GM18519 (cell line): ENCODE measurements around the gene LDLRAD4.

ENCODE experiments used
- ATAC-seq: cut with Tn5 transposase; IDR thresholded peaks from one replicate; pipeline ENCODE4 v1.9.1; 2021; ENCODE audit warnings: mild to moderate bottlenecking, moderate library complexity; ENCODE audit not compliant: unreplicated experiment, low FRiP score

LDLRAD4 gene

DNA sequence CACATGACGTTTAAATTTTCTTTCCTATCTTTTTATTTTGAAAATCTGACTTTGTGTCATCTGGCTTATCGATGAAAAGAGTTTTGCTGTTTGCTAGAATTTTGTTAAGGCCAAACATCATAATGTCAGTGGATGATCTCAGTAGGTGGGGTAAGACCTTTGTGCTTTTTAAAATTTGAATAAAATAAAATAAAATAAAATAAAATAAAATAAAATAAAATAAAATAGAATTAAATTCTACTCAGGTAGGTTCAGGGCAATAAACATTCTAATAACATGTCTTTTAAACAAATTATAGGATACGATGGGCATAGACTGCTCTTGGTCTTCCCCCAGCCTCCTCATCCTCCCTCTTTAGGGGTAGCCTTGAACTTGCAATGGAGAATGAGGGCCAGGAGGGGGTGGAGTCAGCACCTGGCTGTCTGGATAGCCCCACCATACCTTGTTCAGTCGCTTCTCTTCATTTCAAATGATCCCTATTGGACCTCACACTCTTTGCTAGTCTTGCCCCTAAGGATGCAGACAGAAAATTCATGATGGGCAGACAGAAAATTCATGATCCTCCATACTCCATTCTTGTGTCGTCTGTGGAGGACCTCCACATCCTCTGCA, 8.1 kb downstream of the LDLRAD4 start:
- ATAC-seq: no peak

- ATAC-seq: no peak
Observed at GRCh38 chr18:13227910-13228309, 9.3 kb downstream of the LDLRAD4 start.

DNA sequence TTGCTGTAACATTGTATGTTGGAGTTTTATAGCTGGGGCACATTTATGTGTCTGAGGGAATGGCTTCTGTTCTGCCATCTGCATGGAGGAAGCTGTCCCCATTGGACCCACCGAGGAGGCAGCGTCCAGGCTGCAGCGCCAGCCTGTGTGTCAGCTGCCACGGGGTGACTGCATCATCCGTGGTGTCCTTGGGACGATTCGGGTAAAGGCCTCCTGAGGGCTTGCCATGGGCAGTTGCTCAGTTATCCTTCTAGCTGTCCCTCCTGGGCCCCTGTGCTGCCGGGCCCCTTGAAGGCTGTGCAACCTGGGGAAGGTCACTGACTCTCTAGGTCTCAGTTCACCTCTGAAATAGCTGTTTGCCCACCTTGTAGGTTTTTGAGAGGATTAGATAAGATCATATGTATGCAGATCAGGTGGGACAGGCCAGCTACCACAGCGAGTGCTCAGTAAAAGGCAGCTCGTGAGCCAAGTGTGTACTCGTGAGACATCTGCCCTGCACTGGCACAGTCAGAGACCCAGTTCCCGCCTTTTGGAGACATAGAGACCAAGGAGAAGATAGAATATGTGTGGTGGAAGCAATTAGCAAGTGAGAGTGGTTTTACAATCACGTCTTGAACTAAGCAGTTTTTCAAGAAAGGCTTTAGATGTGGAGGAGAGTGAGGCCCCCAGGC, 10.6 kb downstream of the LDLRAD4 start:
- ATAC-seq: no peak

- no peak for ATAC-seq
Observed at GRCh38 chr18:13231151-13231550, 12.6 kb downstream of the LDLRAD4 start.

- ATAC-seq: no peak
Observed at GRCh38 chr18:13232086-13232917, 13.7 kb downstream of the LDLRAD4 start.

DNA sequence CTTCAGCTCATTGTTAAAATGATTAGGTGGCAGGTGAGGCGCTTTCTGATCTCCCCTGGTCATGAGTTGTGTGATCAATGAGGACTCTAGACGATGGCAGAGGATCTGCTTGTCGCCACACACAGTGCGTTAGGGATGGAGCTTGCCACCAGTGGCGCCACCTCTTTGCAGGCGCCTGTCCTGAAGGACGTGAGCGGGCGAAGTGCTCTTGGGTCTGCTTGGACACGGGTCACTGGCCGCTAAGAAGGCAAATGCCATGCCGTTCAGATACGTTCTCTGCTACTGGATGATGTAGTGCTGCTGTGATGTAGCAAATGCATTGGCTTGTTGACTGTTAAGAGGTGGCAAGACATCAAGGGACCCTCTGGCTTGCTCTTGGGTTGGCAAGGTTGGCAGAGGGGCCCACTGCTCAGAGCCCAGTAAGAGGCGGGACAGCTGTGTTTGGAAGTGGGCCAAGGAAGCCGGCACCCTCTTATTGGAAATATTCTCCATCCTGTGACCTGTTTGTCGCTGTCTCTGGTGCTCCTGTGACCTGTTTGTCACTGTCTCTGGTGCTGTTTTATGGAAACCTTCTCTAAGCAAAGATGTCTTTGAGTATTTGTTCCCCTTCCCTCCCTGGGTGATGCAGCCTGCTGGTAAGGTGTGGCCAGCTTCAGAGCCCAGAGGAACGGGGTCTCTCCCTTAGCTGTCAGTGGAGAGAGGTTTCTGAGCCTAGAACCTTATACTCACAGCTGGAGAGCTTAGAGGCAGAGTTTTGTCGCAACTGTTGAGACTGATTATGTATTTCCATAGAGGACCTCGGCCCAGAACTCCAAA, 14.6 kb downstream of the LDLRAD4 start:
- no peak for ATAC-seq

DNA sequence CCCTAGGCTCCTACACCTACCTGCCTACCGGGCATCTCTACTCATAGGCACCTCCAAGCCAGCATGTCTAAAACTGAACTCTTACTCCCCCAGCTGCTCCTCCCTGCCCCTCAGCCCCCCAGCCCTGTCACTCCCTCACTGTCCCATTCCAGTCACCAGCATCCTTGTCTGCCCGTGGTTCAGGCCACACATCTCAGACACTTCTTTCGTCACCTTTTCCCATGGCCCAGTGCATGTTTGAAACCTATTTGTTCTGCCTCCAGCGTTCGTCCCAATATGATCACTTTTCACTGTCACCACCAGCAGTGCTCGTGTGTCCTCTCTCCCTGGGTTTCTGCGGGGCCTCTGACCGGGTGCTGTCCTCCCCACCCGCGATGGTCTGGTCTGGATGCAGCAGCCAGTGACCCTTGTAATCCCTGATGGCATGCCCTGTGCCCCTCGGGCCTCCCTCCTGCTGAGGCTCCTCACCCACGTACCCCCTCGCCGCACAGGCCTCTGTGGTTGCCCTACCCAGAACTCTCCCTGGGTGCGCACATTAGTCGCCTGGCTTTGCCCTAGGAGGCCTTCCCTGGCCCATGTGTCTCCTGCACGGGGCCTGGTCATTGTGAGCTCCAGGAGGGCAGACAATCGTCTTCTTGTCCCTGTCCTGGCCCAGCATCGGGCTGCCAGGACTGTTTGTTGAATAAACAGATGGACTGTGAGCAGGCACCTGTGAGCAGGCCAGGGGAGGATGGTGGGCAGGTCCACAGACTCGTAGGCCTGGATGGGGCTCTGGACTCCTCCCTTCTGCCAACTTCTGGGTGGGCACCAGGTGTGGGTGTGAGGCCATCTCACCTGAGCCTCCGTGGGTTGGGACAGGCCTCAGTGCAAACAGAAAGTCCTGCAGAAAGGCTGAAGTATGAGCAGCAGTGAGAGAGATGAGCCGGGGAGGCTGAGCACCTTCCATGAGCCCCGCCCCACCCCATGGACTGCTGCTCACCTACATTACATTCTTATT, 15.5 kb downstream of the LDLRAD4 start:
- no peak for ATAC-seq

GRCh38 chr18:13235421-13235831, 16.9 kb downstream of the LDLRAD4 start:
- ATAC-seq: no peak

- ATAC-seq: no peak
Observed at GRCh38 chr18:13235981-13236380, 17.4 kb downstream of the LDLRAD4 start.

DNA sequence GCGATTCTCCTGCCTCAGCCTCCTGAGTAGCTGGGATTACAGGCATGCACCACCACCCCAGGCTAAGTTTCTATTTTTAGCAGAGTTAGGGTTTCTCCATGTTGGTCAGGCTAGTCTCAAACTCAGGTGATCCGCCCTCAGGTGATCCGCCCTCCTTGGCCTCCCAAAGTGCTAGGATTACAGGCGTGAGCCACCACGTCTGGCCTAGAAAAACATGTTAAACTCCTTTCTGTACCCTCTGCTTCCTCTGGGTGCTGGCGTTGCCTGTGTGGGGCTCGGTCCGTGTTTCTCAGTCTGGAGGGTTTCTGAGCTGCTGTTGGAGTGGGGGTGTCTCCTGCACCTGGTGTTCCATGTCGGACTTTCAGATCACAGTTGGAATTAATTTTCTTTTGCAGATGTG, 17.9 kb downstream of the LDLRAD4 start:
- no peak for ATAC-seq

DNA sequence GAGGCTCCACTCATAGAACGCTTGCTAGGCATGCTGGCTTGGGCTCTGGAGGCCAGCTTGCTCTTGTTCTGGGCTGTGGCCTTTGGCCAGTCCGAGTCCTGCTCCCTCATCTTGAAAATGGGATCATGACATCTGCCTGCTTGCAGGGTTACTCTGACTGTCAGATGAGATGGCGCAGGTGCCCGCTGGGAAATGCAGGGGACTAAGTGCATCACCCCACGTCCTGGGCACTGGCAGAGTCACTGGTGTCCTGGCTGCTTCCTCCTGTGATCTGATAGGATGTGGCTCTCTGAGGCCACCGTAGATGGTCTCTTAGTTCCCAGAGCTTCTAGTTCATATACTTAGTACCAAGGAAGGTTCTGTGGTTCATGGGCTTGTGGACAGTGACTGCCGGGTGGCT, 18.5 kb downstream of the LDLRAD4 start:
- no peak for ATAC-seq

DNA sequence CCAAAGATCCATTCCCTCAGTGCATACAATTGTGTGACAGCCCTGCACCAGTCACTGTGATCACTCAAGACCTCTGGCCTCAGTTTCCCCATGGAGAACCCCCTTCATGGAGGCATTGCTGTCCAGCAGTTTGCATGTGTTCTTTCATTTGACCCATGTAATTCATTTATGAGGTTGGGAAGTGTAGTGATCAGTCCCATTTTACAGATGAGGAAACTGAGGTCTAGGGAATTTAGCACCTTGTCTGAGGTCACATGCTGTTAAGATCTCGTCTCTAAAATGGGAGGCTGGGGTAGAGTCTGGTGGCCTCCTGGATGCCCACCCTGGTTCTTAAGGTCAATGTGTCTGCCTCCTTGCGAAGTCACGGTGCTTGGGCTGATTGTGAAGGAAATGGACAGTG, 19.1 kb downstream of the LDLRAD4 start:
- no peak for ATAC-seq

DNA sequence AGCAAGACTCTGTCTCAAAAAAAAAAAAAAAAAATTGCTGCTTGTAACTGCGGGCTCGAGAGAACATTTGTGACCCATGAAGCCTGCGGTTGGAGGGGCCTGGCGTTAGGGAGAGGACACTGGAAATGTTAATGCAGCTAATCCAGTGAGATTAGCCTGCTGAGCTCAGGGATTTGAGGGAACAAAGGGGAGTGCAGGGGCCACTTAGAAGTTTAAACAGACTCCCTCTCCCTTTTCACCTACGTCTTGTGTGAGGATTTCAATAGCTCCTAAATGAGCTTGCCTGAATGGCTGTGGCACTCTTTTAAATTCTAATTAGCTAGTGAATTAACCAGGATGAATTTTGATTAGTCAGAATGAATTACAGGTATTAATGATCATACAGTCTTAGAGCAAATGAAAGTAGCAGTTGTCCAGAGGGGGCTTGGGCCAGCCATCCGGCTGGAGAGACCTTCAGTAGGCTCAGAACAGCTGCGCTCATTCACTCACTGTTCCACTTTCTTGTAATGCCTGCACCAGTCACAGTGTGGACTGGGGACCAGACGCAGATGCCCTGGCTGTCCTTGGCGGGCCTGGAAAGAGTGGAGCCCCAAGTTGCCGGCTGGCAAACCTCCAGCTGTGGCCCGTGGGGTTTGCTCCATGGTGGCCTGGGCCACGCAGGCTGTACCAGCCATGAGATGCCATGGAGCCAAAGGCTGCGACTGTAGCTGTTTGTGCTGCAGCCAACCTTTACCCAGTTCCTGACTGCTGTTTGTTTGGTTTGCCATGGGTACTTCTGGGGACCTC, 20.8 kb downstream of the LDLRAD4 start:
- no peak for ATAC-seq

DNA sequence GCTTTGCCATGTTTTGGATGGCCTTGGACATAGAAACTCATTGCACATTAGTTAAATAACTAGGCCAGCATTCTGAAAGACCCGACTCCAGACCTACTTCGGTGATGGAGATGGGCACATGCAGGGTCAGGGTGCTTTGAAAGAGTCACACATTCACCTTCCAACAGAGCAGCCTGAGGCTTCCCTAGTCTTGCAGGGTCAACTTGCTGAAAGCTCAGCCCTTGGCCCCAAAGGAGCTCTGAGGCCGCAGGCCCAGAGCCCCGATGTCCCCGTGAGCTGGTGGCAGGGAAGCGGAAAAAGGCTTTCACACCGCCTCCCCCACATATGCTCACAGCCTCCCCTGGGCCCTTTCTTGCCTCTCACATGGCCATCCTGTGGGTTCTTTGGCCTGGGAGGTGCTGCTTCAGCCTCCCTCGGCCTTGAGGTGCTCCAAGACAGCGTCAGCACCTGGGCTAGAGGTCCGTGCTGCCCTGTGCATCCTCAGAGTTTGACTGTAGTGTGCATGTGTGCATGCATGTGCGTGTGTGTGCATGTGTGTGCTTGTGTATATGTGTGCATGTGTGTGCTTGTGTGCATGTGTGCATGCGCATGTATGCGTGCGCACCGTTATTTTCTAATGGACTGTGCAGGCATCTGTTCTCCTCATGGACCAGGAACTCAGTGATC, 21.6 kb downstream of the LDLRAD4 start:
- no peak for ATAC-seq

DNA sequence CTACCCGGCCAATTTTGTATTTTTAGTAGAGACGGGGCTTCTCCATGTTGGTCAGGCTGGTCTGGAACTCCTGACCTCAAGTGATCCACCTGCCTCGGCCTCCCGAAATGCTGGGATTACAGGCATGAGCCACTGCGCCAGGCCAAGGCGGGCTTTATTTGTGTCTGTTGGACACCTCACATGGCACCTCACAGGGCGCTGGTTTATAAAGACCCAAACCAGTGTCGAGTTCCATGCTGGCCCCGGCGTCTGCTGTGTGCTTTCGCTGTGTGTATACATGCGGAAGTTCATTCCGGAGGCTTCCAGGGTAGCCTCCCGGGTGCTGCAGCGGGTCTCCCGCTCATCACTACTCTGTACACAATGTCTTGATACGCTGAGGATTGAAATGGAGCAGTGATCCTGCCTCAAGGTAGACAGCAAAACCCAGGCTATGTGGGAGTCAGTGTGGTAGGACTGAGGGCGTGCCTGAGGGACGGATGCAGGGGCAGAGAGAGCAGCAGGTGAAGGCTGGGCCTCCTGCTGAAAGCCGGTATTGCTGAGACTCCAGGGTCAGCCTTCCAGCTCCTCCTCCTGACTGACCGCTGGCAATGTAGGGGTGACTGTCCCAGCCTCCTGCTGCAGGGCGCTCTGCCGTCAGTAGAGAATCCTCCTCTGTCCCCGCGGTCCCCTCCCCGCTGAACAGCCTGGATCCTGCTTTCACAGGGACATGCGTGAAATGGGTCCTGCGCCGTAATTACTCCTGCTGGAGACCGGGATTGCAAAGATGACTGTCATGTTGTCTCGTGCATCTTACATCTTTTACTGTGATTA, 22.7 kb downstream of the LDLRAD4 start:
- no peak for ATAC-seq

DNA sequence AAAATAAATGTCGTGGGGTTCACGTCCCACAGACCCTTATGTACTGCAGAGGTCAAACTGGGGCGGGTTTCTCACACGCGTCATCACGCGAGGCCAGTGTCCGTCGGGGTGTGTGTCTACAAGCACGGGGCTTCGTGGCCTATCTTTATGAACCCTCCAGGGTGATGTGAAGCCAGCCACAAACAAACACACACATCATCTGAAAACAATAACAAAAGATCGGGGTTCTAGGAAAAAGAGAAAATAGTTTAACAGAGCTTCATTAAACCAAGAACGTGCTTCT, 23.3 kb downstream of the LDLRAD4 start:
- no peak for ATAC-seq

DNA sequence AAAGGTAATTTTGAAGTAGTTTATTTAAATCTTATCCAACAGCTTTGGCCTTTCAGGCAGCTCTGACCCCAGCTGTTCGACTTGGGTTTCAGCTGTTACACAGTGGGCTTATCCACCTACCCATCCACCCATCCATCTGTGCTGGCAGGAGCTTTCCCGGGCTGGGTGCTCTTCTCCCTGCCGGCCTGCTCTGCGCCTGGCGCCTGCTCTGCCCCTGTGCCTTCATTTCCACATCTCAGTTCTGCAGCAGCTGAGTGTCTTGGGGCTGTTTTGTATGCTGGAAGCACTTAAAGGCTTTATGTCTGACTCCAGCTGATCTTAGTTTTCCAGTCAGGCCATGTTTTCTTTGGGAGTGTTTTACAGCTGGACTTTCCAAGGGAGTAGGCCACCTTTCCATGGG, 24.2 kb downstream of the LDLRAD4 start:
- ATAC-seq: no peak

DNA sequence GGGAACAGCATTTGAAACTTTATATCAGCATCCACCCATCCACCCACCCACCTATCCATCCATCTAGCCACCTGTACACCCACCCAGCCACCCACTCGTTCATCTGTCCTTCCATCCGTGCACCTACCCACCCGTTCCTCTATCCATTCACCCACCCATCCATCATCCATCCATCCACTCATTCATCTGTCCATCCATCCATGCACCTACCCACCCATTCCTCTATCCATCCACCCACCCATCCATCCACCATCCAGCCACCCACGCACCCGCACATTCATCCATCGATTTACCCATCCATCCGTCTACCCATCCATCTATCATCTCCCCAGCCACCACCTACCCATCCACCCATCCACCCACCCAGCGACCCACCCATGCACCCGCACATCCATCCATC, 24.8 kb downstream of the LDLRAD4 start:
- ATAC-seq: no peak
